HepG2 (cell line): ENCODE results near the gene GAB3. TPM values are rescaled to one million over a fixed set of nuclear protein-coding genes. Genes with fewer than 3 reads are reported as not detected.

Experiments
- AKAP8 ChIP-seq: sonication (generic); formaldehyde crosslinking; IDR thresholded peaks from 2 replicates; pipeline ENCODE4 v1.5.1; 2020; ENCODE audit warnings: mild to moderate bottlenecking, missing genetic modification reagents
- ATF5 ChIP-seq: sonication (generic); formaldehyde crosslinking; IDR thresholded peaks from 2 replicates; pipeline ENCODE4 v1.4.0; 2020; ENCODE audit warnings: mild to moderate bottlenecking, low read depth, missing genetic modification reagents
- DRAP1 ChIP-seq: IDR thresholded peaks from 2 replicates; pipeline ENCODE4 v1.6.1; 2016; ENCODE audit warnings: missing genetic modification reagents, missing compliant biosample characterization
- HDAC2 ChIP-seq: sonication (generic); formaldehyde crosslinking; IDR thresholded peaks from 2 replicates; pipeline ENCODE4 v1.4.0; 2020; ENCODE audit warnings: missing genetic modification reagents
- NFATC3 ChIP-seq: sonication (generic); formaldehyde crosslinking; IDR thresholded peaks from 2 replicates; pipeline ENCODE4 v1.5.1; 2020; ENCODE audit warnings: mild to moderate bottlenecking, missing genetic modification reagents
- RNF2 ChIP-seq: fragments of 450-650 bp; conservative IDR thresholded peaks from 2 replicates; pipeline ENCODE4 v1.6.1; 2016; ENCODE audit warnings: low read depth
- SIN3B ChIP-seq: fragments of 150-350 bp; IDR thresholded peaks from 2 replicates; pipeline ENCODE4 v1.6.1; 2014; ENCODE audit warnings: low read length
- ZBTB14 ChIP-seq: sonication (generic); formaldehyde crosslinking; IDR thresholded peaks from 2 replicates; pipeline ENCODE4 v1.4.0; 2020; ENCODE audit warnings: missing genetic modification reagents
- ZBTB46 ChIP-seq: sonication (generic); formaldehyde crosslinking; IDR thresholded peaks from 2 replicates; pipeline ENCODE4 v1.4.0; 2020; ENCODE audit warnings: mild to moderate bottlenecking, missing genetic modification reagents, borderline replicate concordance
- ZNF225 ChIP-seq: sonication (generic); formaldehyde crosslinking; IDR thresholded peaks from 2 replicates; pipeline ENCODE4 v1.4.0; 2020; ENCODE audit warnings: mild to moderate bottlenecking, missing genetic modification reagents
- ZNF589 ChIP-seq: sonication (generic); formaldehyde crosslinking; conservative IDR thresholded peaks from 2 replicates; pipeline ENCODE4 v1.8.0; 2022; ENCODE audit warnings: mild to moderate bottlenecking, moderate library complexity, missing genetic modification reagents
- ZNF775 ChIP-seq: sonication (generic); formaldehyde crosslinking; IDR thresholded peaks from 2 replicates; pipeline ENCODE4 v1.4.0; 2020; ENCODE audit warnings: missing genetic modification reagents, mild to moderate bottlenecking, moderate library complexity, borderline replicate concordance
- polyA plus RNA-seq, 8 experiments: library from polyadenylated mRNA; depleted of rRNA in 3 of 8; stranded (reverse) in 7 of 8; unstranded in 1 of 8; fragments of >200 nt; fragmentation: Illumina TruSeq in 4 of 8; extraction: Trizol in 4 of 8; gene quantifications; 2 replicates each; pipeline versions ENCODE4 v1.2.1 to v1.2.3, GENCODE V29; 2011 to 2016; ENCODE audit warnings: low read depth in 4 of 8, missing spikeins in 1 of 8, mixed read lengths in 1 of 8; ENCODE audit not compliant: insufficient read depth in 1 of 8
- total RNA-seq, 5 experiments: library from RNA; depleted of rRNA; stranded (reverse); fragments of >200 nt; fragmentation: Illumina TruSeq; extraction: Trizol; gene quantifications; 2 replicates each; pipeline ENCODE4 v1.2.3, GENCODE V29; 2016; ENCODE audit warnings: low read depth in 1 of 5

GAB3 gene
- total and polyA plus RNA-seq, 2 of the 13 experiments (the other 11 are each of a cell fraction or from before 2014, with no cell fraction given): not detected

GRCh38 chrX:154734061-154734781, 16.7 kb downstream of the GAB3 start (continued):
- TF ChIP-seq ZBTB14 (CRISPR knock-in tag) (no peak), ATF5 (no peak), AKAP8 (CRISPR knock-in tag) (no peak), RNF2 (no peak), ZBTB46 (no peak), DRAP1 (CRISPR knock-in tag) (no peak), ZNF589 (no peak), SIN3B (no peak), NFATC3 (CRISPR knock-in tag) (no peak), ZNF775 (CRISPR knock-in tag) (no peak), HDAC2 (CRISPR knock-in tag) (no peak), ZNF225 (CRISPR knock-in tag) (no peak)
